Keratinocyte (primary cell): Measurements from ENCODE around the gene MYO10. TPM values are rescaled to one million over a fixed set of nuclear protein-coding genes. Genes with fewer than 3 reads are reported as not detected.

Experiments
- DNase-seq: peaks from one replicate; pipeline ENCODE4 v3.0.0-alpha.2; 2011; ENCODE audit warnings: low read depth, missing footprints, low spot score
- FAIRE-seq: peaks from 2 replicates; lab custom pipeline; 2011; peaks lifted over from hg19 to GRCh38; lab: Jason Lieb, UNC
- H2AFZ ChIP-seq: 2 replicates; pipeline ENCODE4 v1.6.0; 2012; ENCODE audit warnings: low read length, control low read depth, inconsistent platforms; ENCODE audit not compliant: control insufficient read depth
- H3K27ac ChIP-seq: 2 replicates; pipeline ENCODE4 v1.5.1; 2011; ENCODE audit warnings: low read length; ENCODE audit not compliant: control insufficient read depth, insufficient read depth
- H3K27me3 ChIP-seq: 3 replicates; pipeline ENCODE4 v1.6.0; 2011; ENCODE audit warnings: low read length; ENCODE audit not compliant: control insufficient read depth, insufficient read depth; ENCODE audit errors: extremely low read depth
- H3K36me3 ChIP-seq, 2 experiments: 2 replicates in 1 of 2; 3 replicates in 1 of 2; pipeline ENCODE4 v1.5.1; 2011; ENCODE audit warnings: low read length in 2 of 2, mild to moderate bottlenecking in 1 of 2; ENCODE audit not compliant: control insufficient read depth in 2 of 2, insufficient read depth in 2 of 2; ENCODE audit errors: extremely low read depth in 1 of 2
- H3K4me1 ChIP-seq: 3 replicates; pipeline ENCODE4 v1.5.1; 2011; ENCODE audit warnings: low read length; ENCODE audit not compliant: control insufficient read depth, insufficient read depth; ENCODE audit errors: extremely low read depth
- H3K4me2 ChIP-seq: 3 replicates; pipeline ENCODE4 v1.6.0; 2011; ENCODE audit warnings: low read depth, low read length; ENCODE audit not compliant: control insufficient read depth, insufficient read depth; ENCODE audit errors: extremely low read depth
- H3K4me3 ChIP-seq, 3 experiments: fragments of 200-600 bp in 1 of 3; sonication (generic) in 1 of 3; 2 replicates in 2 of 3; 3 replicates in 1 of 3; pipeline ENCODE4 v1.5.1; 2011 to 2016; ENCODE audit warnings: low read length in 3 of 3, mild to moderate bottlenecking in 3 of 3, control low read depth in 2 of 3, inconsistent platforms in 1 of 3, low read depth in 1 of 3, mixed read lengths in 1 of 3, mixed run types in 1 of 3, moderate library complexity in 1 of 3; ENCODE audit not compliant: control insufficient read depth in 2 of 3, insufficient read depth in 2 of 3; ENCODE audit errors: extremely low read depth in 1 of 3
- H3K79me2 ChIP-seq: 2 replicates; pipeline ENCODE4 v1.6.0; 2012; ENCODE audit warnings: low read length; ENCODE audit not compliant: control insufficient read depth, insufficient read depth
- H3K9ac ChIP-seq: 3 replicates; pipeline ENCODE4 v1.6.0; 2011; ENCODE audit warnings: low read length; ENCODE audit not compliant: control insufficient read depth, insufficient read depth; ENCODE audit errors: extremely low read depth
- H3K9me1 ChIP-seq: 3 replicates; pipeline ENCODE4 v1.6.0; 2011; ENCODE audit warnings: low read length; ENCODE audit not compliant: control insufficient read depth, insufficient read depth; ENCODE audit errors: extremely low read depth
- H3K9me3 ChIP-seq: 2 replicates; pipeline ENCODE4 v1.5.1; 2012; ENCODE audit warnings: low read depth, low read length; ENCODE audit not compliant: control insufficient read depth
- H4K20me1 ChIP-seq: 3 replicates; pipeline ENCODE4 v1.6.0; 2011; ENCODE audit warnings: low read length; ENCODE audit not compliant: control insufficient read depth, insufficient read depth; ENCODE audit errors: extremely low read depth
- EZH2 ChIP-seq: IDR thresholded peaks from one replicate; pipeline ENCODE4 v1.6.1; 2012; ENCODE audit warnings: inconsistent platforms, mild to moderate bottlenecking, low read length, moderate library complexity
- dilution Hi-C: fragments of 300-500 bp; cut with MboI; formaldehyde crosslinking; loops from one replicate; pipeline ENCODE4 v1.7.0; 2020; ENCODE audit warnings: low sequenced_read_pairs; ENCODE audit not compliant: extremely low pct_ligation_motif_present
- polyA plus RNA-seq, 5 experiments: library from polyadenylated mRNA; depleted of rRNA in 3 of 5; stranded (reverse) in 3 of 5; stranded (forward) in 1 of 5; unstranded in 1 of 5; fragments of >200 nt; gene quantifications; 1 replicate in 1 of 5; 2 replicates in 3 of 5; 3 replicates in 1 of 5; pipeline versions ENCODE4 v1.2.1 to v1.2.3, GENCODE V29; 2011 to 2012; ENCODE audit warnings: missing spikeins in 2 of 5, low read depth in 1 of 5, low replicate concordance in 1 of 5
- TF ChIP-seq, protein P1 (sequence below), 3 experiments: IDR thresholded peaks in 1 of 3; conservative IDR thresholded peaks in 1 of 3; optimal IDR thresholded peaks in 1 of 3; 2 replicates in 2 of 3; 3 replicates in 1 of 3; pipeline versions ENCODE3 to v1.5.1; 2011; ENCODE audit warnings: low read length in 3 of 3, mild to moderate bottlenecking in 3 of 3, moderate library complexity in 2 of 3, control low read depth in 1 of 3, inconsistent platforms in 1 of 3; ENCODE audit not compliant: insufficient read depth in 2 of 3; ENCODE audit errors: extremely low read depth in 1 of 3

Gene MYO10
- polyA plus RNA-seq, 1 donor (not counting 4 experiments of a cell fraction or from before 2014, with no cell fraction given), result 22.0 TPM

DNA sequence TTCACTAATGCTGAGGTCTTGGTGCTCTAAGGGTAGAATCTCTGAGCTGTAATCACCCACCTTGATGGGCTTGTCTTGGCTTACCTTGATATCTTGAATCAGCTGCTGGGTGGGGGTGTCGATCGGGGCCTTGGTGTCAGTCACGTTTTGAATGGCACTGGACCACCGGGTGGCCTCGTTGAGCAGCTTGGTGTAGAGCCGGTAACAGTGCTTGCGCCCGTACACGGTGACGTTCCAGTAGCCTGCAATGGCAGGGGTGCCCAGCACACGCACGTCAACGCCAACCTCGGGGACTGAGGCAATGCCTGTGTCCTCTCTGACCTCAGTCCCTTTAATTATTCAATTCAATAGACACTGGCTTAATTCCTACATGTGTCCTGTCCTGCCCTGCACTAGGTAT lies 256.2 kb downstream of the MYO10 start:
- dilution Hi-C loops, result no loop called here
- Histone ChIP-seq H3K4me1 (peaks cover 4% of the 10 kb centered on the region), H3K27me3 (no peaks in the 10 kb centered on the region), H3K4me2 (no peak overlapping the region), H4K20me1 (no peaks in the 10 kb centered on the region), H3K9me1 (no peaks in the 10 kb centered on the region), H3K36me3 (peaks cover 28 to 38% of the 10 kb centered on the region in 2 experiments), H3K27ac (no peak overlapping the region), H3K4me3 (no peak overlapping the region), H3K79me2 (no peaks in the 10 kb centered on the region), H3K9me3 (no peaks in the 10 kb centered on the region), H3K9ac (no peak overlapping the region), H2AFZ (no peak overlapping the region)
- DNase-seq (no peak), FAIRE-seq (no peak)
- TF ChIP-seq, protein P1, sequence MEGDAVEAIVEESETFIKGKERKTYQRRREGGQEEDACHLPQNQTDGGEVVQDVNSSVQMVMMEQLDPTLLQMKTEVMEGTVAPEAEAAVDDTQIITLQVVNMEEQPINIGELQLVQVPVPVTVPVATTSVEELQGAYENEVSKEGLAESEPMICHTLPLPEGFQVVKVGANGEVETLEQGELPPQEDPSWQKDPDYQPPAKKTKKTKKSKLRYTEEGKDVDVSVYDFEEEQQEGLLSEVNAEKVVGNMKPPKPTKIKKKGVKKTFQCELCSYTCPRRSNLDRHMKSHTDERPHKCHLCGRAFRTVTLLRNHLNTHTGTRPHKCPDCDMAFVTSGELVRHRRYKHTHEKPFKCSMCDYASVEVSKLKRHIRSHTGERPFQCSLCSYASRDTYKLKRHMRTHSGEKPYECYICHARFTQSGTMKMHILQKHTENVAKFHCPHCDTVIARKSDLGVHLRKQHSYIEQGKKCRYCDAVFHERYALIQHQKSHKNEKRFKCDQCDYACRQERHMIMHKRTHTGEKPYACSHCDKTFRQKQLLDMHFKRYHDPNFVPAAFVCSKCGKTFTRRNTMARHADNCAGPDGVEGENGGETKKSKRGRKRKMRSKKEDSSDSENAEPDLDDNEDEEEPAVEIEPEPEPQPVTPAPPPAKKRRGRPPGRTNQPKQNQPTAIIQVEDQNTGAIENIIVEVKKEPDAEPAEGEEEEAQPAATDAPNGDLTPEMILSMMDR (optimal IDR thresholded peaks at IDR 0.05 in 1 of 3, IDR thresholded peaks at IDR 0.05 in 1 of 3, conservative IDR thresholded peaks at IDR 0.05 in 1 of 3; ENCODE audit: extremely low read depth in 1 of 3, insufficient read depth in 2 of 3, low read length in 3 of 3), result peak in 1 of 3 experiments; percentile 35
- no peak for TF ChIP-seq EZH2

DNA sequence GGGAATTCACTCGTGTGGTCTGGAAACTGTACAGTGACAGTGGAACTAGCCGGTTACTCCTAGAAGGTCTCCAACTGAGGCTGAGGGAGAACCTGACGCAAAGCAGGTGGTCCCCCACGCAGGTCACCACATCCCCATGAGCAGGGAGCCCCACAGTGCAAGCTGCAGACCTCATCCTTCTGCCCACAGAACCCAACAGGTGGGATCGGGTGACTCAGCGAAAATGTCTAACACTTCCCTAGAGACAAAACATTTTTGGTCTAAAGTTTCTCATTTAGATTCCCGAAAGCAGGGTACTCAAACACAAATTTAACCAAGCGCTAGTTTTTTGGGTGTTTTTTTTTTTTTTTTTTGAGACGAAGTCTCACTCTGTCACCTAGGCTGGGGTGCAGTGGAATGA lies 256.9 kb downstream of the MYO10 start:
- Histone ChIP-seq H3K79me2 (no peaks in the 10 kb centered on the region), H3K36me3 (peaks cover 28 to 42% of the 10 kb centered on the region in 2 experiments), H2AFZ (no peak overlapping the region), H3K27ac (no peak overlapping the region), H3K9ac (no peak overlapping the region), H3K4me1 (peaks cover 11% of the 10 kb centered on the region), H3K9me1 (no peaks in the 10 kb centered on the region), H3K4me3 (no peak overlapping the region), H4K20me1 (no peaks in the 10 kb centered on the region), H3K4me2 (no peak overlapping the region), H3K9me3 (no peaks in the 10 kb centered on the region), H3K27me3 (no peaks in the 10 kb centered on the region)
- TF ChIP-seq, protein P1 (optimal IDR thresholded peaks at IDR 0.05 in 1 of 3, IDR thresholded peaks at IDR 0.05 in 1 of 3, conservative IDR thresholded peaks at IDR 0.05 in 1 of 3; ENCODE audit: extremely low read depth in 1 of 3, insufficient read depth in 2 of 3, low read length in 3 of 3), result no peak
- TF ChIP-seq EZH2, result no peak
- dilution Hi-C loops, result no loop called here
- FAIRE-seq (no peak), DNase-seq (no peak)
